Measurements from ENCODE around the gene METTL17.
"Not testable (repeated sequence)": the region's sequence is repeated elsewhere in the genome, so short reads cannot be mapped to it uniquely, and the experiment has no call there.

METTL17 gene

GRCh38 chr14:20973501-20973900 lies 16.3 kb upstream of the METTL17 start:
- H4K8ac ChIP-seq (ENCODE audit: low read depth, low read length), result no peak overlapping the region
- H3K36me3 ChIP-seq (ENCODE audit: control insufficient read depth, insufficient read depth, low read length), result no peaks in the 10 kb centered on the region
- H3K23ac ChIP-seq (ENCODE audit: low read length), result no peak overlapping the region
- H3K4ac ChIP-seq (ENCODE audit: low read depth, low read length), result no peak overlapping the region
- no peak overlapping the region for H3K4me3 ChIP-seq (ENCODE audit: low read length)
- no peaks in the 10 kb centered on the region for H3K27me3 ChIP-seq (ENCODE audit: insufficient read depth, low read length, poor library complexity)
- no peak overlapping the region for H3K4me2 ChIP-seq (ENCODE audit: low read length)
- H3K79me2 ChIP-seq (ENCODE audit: control insufficient read depth, insufficient read depth, low read length), result no peaks in the 10 kb centered on the region
- no peak overlapping the region for H3K18ac ChIP-seq (ENCODE audit: low read length)
- peaks cover 3% of the 10 kb centered on the region for H3K4me1 ChIP-seq (ENCODE audit: control insufficient read depth, low read depth, low read length)
- no peaks in the 10 kb centered on the region for H3K79me1 ChIP-seq (ENCODE audit: low read length)
- no peak overlapping the region for H2AK5ac ChIP-seq (ENCODE audit: low read length)
- H3K9ac ChIP-seq (ENCODE audit: low read length), result no peak overlapping the region
- H3K56ac ChIP-seq (ENCODE audit: low read length), result no peak overlapping the region
- no peak for DNase-seq
- no peak overlapping the region for H3K27ac ChIP-seq (ENCODE audit: low read depth, low read length)
- no peak overlapping the region for H2BK15ac ChIP-seq (replicated peaks; ENCODE audit: low read depth)
- no peak overlapping the region for H4K5ac ChIP-seq (ENCODE audit: low read length)
- no peak overlapping the region for H2BK120ac ChIP-seq (ENCODE audit: low read depth, low read length)
- WGBS (ENCODE audit: extremely low coverage, insufficient coverage, low lambda C conversion rate), result no CpG with 5 or more reads among the region's 3 CpGs
- H2BK5ac ChIP-seq (ENCODE audit: low read length), result no peak overlapping the region

DNA sequence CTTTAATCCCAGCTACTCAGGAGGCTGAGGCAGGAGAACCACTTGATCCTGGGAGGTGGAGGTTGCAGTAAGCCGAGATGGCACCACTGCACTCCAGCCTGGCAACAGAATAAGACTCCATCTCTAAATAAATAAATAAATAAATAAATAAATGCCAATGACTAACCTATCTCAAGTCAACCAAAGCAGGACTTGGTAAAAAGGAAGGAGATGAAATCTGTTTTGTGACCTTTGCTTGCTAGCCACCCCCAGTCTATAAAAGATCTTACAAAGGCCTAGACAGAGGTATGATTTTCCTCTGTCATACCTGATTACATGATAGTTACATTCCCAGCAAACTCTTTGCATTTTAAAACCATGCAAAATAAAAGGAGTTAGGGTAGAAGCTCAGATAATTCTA lies 13.5 kb upstream of the METTL17 start:
- Histone ChIP-seq H2BK120ac (ENCODE audit: low read depth, low read length) (no peak overlapping the region), H3K4ac (ENCODE audit: low read depth, low read length) (no peak overlapping the region), H2BK15ac (replicated peaks; ENCODE audit: low read depth) (no peak overlapping the region), H3K27ac (ENCODE audit: low read depth, low read length) (no peak overlapping the region), H3K18ac (ENCODE audit: low read length) (no peak overlapping the region), H3K79me2 (ENCODE audit: control insufficient read depth, insufficient read depth, low read length) (no peaks in the 10 kb centered on the region), H3K27me3 (ENCODE audit: insufficient read depth, low read length, poor library complexity) (no peaks in the 10 kb centered on the region), H2BK5ac (ENCODE audit: low read length) (no peak overlapping the region), H3K4me1 (ENCODE audit: control insufficient read depth, low read depth, low read length) (peaks cover 3% of the 10 kb centered on the region), H3K4me3 (ENCODE audit: low read length) (no peak overlapping the region), H3K4me2 (ENCODE audit: low read length) (no peak overlapping the region), H3K9ac (ENCODE audit: low read length) (no peak overlapping the region), H2AK5ac (ENCODE audit: low read length) (no peak overlapping the region), H3K56ac (ENCODE audit: low read length) (no peak overlapping the region), H4K8ac (ENCODE audit: low read depth, low read length) (no peak overlapping the region), H3K79me1 (ENCODE audit: low read length) (no peaks in the 10 kb centered on the region), H4K5ac (ENCODE audit: low read length) (no peak overlapping the region), H3K36me3 (ENCODE audit: control insufficient read depth, insufficient read depth, low read length) (no peaks in the 10 kb centered on the region), H3K23ac (ENCODE audit: low read length) (no peak overlapping the region)
- no peak for DNase-seq
- WGBS (ENCODE audit: extremely low coverage, insufficient coverage, low lambda C conversion rate), result no CpG with 5 or more reads among the region's 1 CpG

DNA sequence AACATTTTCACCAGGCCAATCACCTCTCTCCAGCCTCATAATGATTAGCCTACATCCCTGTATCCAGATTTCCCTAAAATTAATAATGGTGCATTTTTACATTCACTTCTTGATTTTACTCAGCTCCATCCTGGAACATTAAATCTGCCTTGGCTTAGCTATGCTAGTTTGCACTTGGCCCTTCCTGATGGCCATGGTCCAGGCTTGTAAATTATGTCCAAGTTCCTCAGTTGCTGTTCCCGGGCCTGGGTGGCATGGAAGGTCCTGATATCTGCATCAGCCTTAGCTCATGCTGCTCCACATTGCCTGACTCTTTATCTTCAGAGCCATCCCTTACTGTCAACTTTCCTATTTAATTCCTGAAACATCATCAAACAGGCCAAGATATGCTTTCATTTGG lies 11.1 kb upstream of the METTL17 start:
- no peaks in the 10 kb centered on the region for H3K79me2 ChIP-seq (ENCODE audit: control insufficient read depth, insufficient read depth, low read length)
- H2AK5ac ChIP-seq (ENCODE audit: low read length), result no peak overlapping the region

GRCh38 chr14:20980906-20981305 lies 8.9 kb upstream of the METTL17 start:
- no peaks in the 10 kb centered on the region for H3K79me1 ChIP-seq (ENCODE audit: low read length)
- H3K27ac ChIP-seq (ENCODE audit: low read depth, low read length), result no peak overlapping the region
- no peak overlapping the region for H2BK5ac ChIP-seq (ENCODE audit: low read length)
- DNase-seq, result no peak
- no peak overlapping the region for H3K56ac ChIP-seq (ENCODE audit: low read length)
- no peak overlapping the region for H3K9ac ChIP-seq (ENCODE audit: low read length)
- H2BK15ac ChIP-seq (replicated peaks; ENCODE audit: low read depth), result no peak overlapping the region
- H3K4me3 ChIP-seq (ENCODE audit: low read length), result no peak overlapping the region
- H3K18ac ChIP-seq (ENCODE audit: low read length), result no peak overlapping the region
- no peaks in the 10 kb centered on the region for H3K79me2 ChIP-seq (ENCODE audit: control insufficient read depth, insufficient read depth, low read length)
- no peak overlapping the region for H2BK120ac ChIP-seq (ENCODE audit: low read depth, low read length)
- H3K27me3 ChIP-seq (ENCODE audit: insufficient read depth, low read length, poor library complexity), result no peaks in the 10 kb centered on the region
- no peak overlapping the region for H3K4ac ChIP-seq (ENCODE audit: low read depth, low read length)
- no peaks in the 10 kb centered on the region for H3K4me1 ChIP-seq (ENCODE audit: control insufficient read depth, low read depth, low read length)
- WGBS (ENCODE audit: extremely low coverage, insufficient coverage, low lambda C conversion rate), result no CpG with 5 or more reads among the region's 1 CpG
- H2AK5ac ChIP-seq (ENCODE audit: low read length), result no peak overlapping the region
- H3K4me2 ChIP-seq (ENCODE audit: low read length), result no peak overlapping the region
- no peak overlapping the region for H4K5ac ChIP-seq (ENCODE audit: low read length)
- no peak overlapping the region for H3K23ac ChIP-seq (ENCODE audit: low read length)
- no peak overlapping the region for H4K8ac ChIP-seq (ENCODE audit: low read depth, low read length)
- H3K36me3 ChIP-seq (ENCODE audit: control insufficient read depth, insufficient read depth, low read length), result no peaks in the 10 kb centered on the region

More for the DNA sequence above, 11.1 kb upstream of the METTL17 start:
- Histone ChIP-seq H3K4me1 (ENCODE audit: control insufficient read depth, low read depth, low read length) (no peaks in the 10 kb centered on the region), H3K9ac (ENCODE audit: low read length) (no peak overlapping the region), H3K4ac (ENCODE audit: low read depth, low read length) (no peak overlapping the region), H3K4me3 (ENCODE audit: low read length) (no peak overlapping the region), H4K8ac (ENCODE audit: low read depth, low read length) (no peak overlapping the region), H2BK120ac (ENCODE audit: low read depth, low read length) (no peak overlapping the region), H2BK15ac (replicated peaks; ENCODE audit: low read depth) (no peak overlapping the region), H3K79me1 (ENCODE audit: low read length) (no peaks in the 10 kb centered on the region), H3K27me3 (ENCODE audit: insufficient read depth, low read length, poor library complexity) (no peaks in the 10 kb centered on the region), H3K56ac (ENCODE audit: low read length) (no peak overlapping the region), H3K4me2 (ENCODE audit: low read length) (no peak overlapping the region), H3K23ac (ENCODE audit: low read length) (no peak overlapping the region), H3K27ac (ENCODE audit: low read depth, low read length) (no peak overlapping the region), H3K18ac (ENCODE audit: low read length) (no peak overlapping the region), H4K5ac (ENCODE audit: low read length) (no peak overlapping the region), H3K36me3 (ENCODE audit: control insufficient read depth, insufficient read depth, low read length) (no peaks in the 10 kb centered on the region), H2BK5ac (ENCODE audit: low read length) (no peak overlapping the region)
- no CpG with 5 or more reads among the region's 1 CpG for WGBS (ENCODE audit: extremely low coverage, insufficient coverage, low lambda C conversion rate)
- no peak for DNase-seq

DNA sequence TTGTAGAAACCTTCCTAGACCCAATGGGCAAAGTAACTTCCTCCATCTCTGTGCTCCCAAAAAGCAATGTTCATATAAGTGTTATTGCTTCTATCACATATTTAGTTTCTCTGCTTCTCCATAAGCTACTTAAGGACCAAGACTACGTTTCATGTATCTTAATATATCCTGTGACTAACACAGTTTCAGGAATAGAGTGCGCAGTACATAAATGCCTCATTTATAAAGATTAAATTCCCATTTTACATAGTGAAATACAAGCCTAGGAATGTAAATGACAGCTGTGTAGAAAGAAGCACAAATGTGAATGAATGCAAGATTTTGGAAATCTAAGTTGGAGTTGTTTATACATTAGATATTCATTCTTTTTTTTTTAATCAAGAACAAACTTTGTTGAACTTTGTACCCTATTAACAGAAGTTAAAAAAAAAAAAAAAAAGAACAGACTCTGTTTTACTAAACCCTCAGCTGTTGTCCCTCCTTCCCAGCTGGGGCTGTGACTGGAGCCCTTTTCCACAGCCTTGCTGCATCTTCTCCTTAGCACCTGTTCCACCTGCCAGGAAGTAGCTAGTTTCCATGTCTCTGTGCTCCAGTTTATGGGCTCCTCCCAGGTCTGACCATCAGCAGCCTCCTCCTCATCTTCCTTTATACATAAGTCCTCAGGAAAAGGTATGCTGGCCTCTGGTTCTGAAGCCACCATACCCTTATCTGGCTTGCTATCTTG lies 7.0 kb upstream of the METTL17 start:
- H3K56ac ChIP-seq (ENCODE audit: low read length), result no peak overlapping the region
- H4K8ac ChIP-seq (ENCODE audit: low read depth, low read length), result no peak overlapping the region
- no peak overlapping the region for H2BK120ac ChIP-seq (ENCODE audit: low read depth, low read length)
- H3K27ac ChIP-seq (ENCODE audit: low read depth, low read length), result no peak overlapping the region
- no peak overlapping the region for H3K4me3 ChIP-seq (ENCODE audit: low read length)
- no peaks in the 10 kb centered on the region for H3K4me1 ChIP-seq (ENCODE audit: control insufficient read depth, low read depth, low read length)
- H3K4me2 ChIP-seq (ENCODE audit: low read length), result no peak overlapping the region
- no peaks in the 10 kb centered on the region for H3K27me3 ChIP-seq (ENCODE audit: insufficient read depth, low read length, poor library complexity)
- H3K18ac ChIP-seq (ENCODE audit: low read length), result no peak overlapping the region
- WGBS (ENCODE audit: extremely low coverage, insufficient coverage, low lambda C conversion rate), result no CpG with 5 or more reads among the region's 2 CpGs
- H2BK5ac ChIP-seq (ENCODE audit: low read length), result no peak overlapping the region
- no peak overlapping the region for H4K5ac ChIP-seq (ENCODE audit: low read length)
- no peak for DNase-seq
- no peak overlapping the region for H2AK5ac ChIP-seq (ENCODE audit: low read length)
- H3K4ac ChIP-seq (ENCODE audit: low read depth, low read length), result no peak overlapping the region
- no peaks in the 10 kb centered on the region for H3K36me3 ChIP-seq (ENCODE audit: control insufficient read depth, insufficient read depth, low read length)
- no peak overlapping the region for H3K23ac ChIP-seq (ENCODE audit: low read length)
- H3K79me2 ChIP-seq (ENCODE audit: control insufficient read depth, insufficient read depth, low read length), result no peaks in the 10 kb centered on the region
- no peak overlapping the region for H2BK15ac ChIP-seq (replicated peaks; ENCODE audit: low read depth)
- H3K9ac ChIP-seq (ENCODE audit: low read length), result no peak overlapping the region
- no peaks in the 10 kb centered on the region for H3K79me1 ChIP-seq (ENCODE audit: low read length)

DNA sequence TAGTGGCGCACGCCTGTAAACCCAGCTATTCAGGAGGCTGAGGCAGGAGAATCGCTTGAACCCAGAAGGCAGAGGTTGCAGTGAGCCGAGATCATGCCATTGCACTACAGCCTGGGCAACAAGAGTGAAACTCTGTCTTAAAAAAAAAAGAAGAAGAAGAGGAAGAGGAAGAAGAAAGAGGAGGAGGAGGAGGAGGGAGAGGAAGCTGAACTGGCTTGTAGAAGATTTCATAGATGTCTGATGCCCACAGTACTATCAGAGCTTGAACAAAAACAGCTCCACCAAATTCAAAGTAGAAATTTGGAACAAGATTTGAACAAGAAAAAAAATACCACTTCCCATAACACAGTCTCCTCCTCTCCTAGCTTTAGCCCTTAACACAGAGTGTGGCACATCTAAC lies 4.1 kb upstream of the METTL17 start:
- H3K36me3 ChIP-seq (ENCODE audit: control insufficient read depth, insufficient read depth, low read length); DNase-seq; H4K5ac ChIP-seq (ENCODE audit: low read length); H3K9ac ChIP-seq (ENCODE audit: low read length); H3K4me1 ChIP-seq (ENCODE audit: control insufficient read depth, low read depth, low read length); H3K79me1 ChIP-seq (ENCODE audit: low read length); H3K18ac ChIP-seq (ENCODE audit: low read length); H3K23ac ChIP-seq (ENCODE audit: low read length); H4K8ac ChIP-seq (ENCODE audit: low read depth, low read length); H3K4me2 ChIP-seq (ENCODE audit: low read length); H3K79me2 ChIP-seq (ENCODE audit: control insufficient read depth, insufficient read depth, low read length); H2BK15ac ChIP-seq (replicated peaks; ENCODE audit: low read depth); H2BK120ac ChIP-seq (ENCODE audit: low read depth, low read length); H3K27ac ChIP-seq (ENCODE audit: low read depth, low read length); H3K56ac ChIP-seq (ENCODE audit: low read length); H3K27me3 ChIP-seq (ENCODE audit: insufficient read depth, low read length, poor library complexity); H3K4me3 ChIP-seq (ENCODE audit: low read length); H2AK5ac ChIP-seq (ENCODE audit: low read length); H2BK5ac ChIP-seq (ENCODE audit: low read length); H3K4ac ChIP-seq (ENCODE audit: low read depth, low read length): not testable (repeated sequence)
- WGBS (ENCODE audit: extremely low coverage, insufficient coverage, low lambda C conversion rate), result no CpG with 5 or more reads among the region's 4 CpGs
